ENCODE data around the gene LRRTM4. TPM values are rescaled to one million over a fixed set of nuclear protein-coding genes. Genes with fewer than 3 reads are reported as not detected.
A peak's percentile ranks its signal among the peaks of the same experiment; 100 is the strongest.

The LRRTM4 gene
- total and polyA plus RNA-seq, 2 experiments from 2014 or later: 4.5 to 15.4 TPM

DNA sequence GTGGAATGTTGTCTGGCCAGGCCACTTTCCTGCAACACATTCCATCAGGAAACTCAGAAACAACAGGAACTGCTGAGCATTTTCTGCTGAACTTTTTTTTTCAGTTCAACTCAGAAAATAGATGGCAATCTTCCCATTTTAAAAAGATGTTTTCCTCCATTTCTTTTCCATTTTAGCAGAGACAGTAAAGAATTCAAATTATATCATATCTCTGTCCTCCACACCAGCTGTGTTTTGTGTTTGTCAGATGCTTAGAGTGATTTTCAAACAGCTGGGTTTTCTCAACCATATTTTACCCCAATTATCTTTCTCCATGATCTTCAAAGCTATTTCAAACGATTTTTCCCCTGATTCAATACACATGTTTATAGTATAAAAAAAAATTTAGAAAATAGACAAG, 713.4 kb downstream of the LRRTM4 start:
- TF ChIP-seq ZNF114 (CRISPR knock-in tag; IDR thresholded peaks at IDR 0.05) (no peak), EZH2 (IDR thresholded peaks at IDR 0.05; ENCODE audit: low read depth, unreplicated experiment) (no peak), NANOG (IDR thresholded peaks at IDR 0.05; ENCODE audit: borderline replicate concordance) (no peak), CREB1 (CRISPR knock-in tag; IDR thresholded peaks at IDR 0.05; ENCODE audit: low read depth) (no peak), EZH2phosphoT487 (IDR thresholded peaks at IDR 0.05; ENCODE audit: unreplicated experiment) (no peak), JUNB (IDR thresholded peaks at IDR 0.05; ENCODE audit: unreplicated experiment) (no peak), STAT1 (IDR thresholded peaks at IDR 0.05; ENCODE audit: unreplicated experiment) (no peak), POLR2AphosphoS5 (IDR thresholded peaks at IDR 0.05; ENCODE audit: low read depth) (no peak), ZNF331 (CRISPR knock-in tag; IDR thresholded peaks at IDR 0.05; ENCODE audit: low read depth) (no peak)
- TF ChIP-seq, protein P1, sequence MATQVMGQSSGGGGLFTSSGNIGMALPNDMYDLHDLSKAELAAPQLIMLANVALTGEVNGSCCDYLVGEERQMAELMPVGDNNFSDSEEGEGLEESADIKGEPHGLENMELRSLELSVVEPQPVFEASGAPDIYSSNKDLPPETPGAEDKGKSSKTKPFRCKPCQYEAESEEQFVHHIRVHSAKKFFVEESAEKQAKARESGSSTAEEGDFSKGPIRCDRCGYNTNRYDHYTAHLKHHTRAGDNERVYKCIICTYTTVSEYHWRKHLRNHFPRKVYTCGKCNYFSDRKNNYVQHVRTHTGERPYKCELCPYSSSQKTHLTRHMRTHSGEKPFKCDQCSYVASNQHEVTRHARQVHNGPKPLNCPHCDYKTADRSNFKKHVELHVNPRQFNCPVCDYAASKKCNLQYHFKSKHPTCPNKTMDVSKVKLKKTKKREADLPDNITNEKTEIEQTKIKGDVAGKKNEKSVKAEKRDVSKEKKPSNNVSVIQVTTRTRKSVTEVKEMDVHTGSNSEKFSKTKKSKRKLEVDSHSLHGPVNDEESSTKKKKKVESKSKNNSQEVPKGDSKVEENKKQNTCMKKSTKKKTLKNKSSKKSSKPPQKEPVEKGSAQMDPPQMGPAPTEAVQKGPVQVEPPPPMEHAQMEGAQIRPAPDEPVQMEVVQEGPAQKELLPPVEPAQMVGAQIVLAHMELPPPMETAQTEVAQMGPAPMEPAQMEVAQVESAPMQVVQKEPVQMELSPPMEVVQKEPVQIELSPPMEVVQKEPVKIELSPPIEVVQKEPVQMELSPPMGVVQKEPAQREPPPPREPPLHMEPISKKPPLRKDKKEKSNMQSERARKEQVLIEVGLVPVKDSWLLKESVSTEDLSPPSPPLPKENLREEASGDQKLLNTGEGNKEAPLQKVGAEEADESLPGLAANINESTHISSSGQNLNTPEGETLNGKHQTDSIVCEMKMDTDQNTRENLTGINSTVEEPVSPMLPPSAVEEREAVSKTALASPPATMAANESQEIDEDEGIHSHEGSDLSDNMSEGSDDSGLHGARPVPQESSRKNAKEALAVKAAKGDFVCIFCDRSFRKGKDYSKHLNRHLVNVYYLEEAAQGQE (IDR thresholded peaks at IDR 0.05; ENCODE audit: unreplicated experiment): no peak
- TF ChIP-seq, protein P2, sequence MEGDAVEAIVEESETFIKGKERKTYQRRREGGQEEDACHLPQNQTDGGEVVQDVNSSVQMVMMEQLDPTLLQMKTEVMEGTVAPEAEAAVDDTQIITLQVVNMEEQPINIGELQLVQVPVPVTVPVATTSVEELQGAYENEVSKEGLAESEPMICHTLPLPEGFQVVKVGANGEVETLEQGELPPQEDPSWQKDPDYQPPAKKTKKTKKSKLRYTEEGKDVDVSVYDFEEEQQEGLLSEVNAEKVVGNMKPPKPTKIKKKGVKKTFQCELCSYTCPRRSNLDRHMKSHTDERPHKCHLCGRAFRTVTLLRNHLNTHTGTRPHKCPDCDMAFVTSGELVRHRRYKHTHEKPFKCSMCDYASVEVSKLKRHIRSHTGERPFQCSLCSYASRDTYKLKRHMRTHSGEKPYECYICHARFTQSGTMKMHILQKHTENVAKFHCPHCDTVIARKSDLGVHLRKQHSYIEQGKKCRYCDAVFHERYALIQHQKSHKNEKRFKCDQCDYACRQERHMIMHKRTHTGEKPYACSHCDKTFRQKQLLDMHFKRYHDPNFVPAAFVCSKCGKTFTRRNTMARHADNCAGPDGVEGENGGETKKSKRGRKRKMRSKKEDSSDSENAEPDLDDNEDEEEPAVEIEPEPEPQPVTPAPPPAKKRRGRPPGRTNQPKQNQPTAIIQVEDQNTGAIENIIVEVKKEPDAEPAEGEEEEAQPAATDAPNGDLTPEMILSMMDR (conservative IDR thresholded peaks at IDR 0.05; ENCODE audit: low read depth in 2 of 2): no peak
- TF ChIP-seq, protein P3, sequence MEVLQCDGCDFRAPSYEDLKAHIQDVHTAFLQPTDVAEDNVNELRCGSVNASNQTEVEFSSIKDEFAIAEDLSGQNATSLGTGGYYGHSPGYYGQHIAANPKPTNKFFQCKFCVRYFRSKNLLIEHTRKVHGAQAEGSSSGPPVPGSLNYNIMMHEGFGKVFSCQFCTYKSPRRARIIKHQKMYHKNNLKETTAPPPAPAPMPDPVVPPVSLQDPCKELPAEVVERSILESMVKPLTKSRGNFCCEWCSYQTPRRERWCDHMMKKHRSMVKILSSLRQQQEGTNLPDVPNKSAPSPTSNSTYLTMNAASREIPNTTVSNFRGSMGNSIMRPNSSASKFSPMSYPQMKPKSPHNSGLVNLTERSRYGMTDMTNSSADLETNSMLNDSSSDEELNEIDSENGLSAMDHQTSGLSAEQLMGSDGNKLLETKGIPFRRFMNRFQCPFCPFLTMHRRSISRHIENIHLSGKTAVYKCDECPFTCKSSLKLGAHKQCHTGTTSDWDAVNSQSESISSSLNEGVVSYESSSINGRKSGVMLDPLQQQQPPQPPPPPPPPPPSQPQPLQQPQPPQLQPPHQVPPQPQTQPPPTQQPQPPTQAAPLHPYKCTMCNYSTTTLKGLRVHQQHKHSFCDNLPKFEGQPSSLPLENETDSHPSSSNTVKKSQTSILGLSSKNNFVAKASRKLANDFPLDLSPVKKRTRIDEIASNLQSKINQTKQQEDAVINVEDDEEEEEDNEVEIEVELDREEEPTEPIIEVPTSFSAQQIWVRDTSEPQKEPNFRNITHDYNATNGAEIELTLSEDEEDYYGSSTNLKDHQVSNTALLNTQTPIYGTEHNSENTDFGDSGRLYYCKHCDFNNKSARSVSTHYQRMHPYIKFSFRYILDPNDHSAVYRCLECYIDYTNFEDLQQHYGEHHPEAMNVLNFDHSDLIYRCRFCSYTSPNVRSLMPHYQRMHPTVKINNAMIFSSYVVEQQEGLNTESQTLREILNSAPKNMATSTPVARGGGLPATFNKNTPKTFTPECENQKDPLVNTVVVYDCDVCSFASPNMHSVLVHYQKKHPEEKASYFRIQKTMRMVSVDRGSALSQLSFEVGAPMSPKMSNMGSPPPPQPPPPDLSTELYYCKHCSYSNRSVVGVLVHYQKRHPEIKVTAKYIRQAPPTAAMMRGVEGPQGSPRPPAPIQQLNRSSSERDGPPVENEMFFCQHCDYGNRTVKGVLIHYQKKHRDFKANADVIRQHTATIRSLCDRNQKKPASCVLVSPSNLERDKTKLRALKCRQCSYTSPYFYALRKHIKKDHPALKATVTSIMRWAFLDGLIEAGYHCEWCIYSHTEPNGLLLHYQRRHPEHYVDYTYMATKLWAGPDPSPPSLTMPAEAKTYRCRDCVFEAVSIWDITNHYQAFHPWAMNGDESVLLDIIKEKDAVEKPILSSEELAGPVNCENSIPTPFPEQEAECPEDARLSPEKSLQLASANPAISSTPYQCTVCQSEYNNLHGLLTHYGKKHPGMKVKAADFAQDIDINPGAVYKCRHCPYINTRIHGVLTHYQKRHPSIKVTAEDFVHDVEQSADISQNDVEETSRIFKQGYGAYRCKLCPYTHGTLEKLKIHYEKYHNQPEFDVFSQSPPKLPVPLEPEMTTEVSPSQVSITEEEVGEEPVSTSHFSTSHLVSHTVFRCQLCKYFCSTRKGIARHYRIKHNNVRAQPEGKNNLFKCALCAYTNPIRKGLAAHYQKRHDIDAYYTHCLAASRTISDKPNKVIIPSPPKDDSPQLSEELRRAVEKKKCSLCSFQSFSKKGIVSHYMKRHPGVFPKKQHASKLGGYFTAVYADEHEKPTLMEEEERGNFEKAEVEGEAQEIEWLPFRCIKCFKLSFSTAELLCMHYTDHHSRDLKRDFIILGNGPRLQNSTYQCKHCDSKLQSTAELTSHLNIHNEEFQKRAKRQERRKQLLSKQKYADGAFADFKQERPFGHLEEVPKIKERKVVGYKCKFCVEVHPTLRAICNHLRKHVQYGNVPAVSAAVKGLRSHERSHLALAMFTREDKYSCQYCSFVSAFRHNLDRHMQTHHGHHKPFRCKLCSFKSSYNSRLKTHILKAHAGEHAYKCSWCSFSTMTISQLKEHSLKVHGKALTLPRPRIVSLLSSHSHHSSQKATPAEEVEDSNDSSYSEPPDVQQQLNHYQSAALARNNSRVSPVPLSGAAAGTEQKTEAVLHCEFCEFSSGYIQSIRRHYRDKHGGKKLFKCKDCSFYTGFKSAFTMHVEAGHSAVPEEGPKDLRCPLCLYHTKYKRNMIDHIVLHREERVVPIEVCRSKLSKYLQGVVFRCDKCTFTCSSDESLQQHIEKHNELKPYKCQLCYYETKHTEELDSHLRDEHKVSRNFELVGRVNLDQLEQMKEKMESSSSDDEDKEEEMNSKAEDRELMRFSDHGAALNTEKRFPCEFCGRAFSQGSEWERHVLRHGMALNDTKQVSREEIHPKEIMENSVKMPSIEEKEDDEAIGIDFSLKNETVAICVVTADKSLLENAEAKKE (CRISPR knock-in tag; IDR thresholded peaks at IDR 0.05): no peak
- TF ChIP-seq, protein P4, sequence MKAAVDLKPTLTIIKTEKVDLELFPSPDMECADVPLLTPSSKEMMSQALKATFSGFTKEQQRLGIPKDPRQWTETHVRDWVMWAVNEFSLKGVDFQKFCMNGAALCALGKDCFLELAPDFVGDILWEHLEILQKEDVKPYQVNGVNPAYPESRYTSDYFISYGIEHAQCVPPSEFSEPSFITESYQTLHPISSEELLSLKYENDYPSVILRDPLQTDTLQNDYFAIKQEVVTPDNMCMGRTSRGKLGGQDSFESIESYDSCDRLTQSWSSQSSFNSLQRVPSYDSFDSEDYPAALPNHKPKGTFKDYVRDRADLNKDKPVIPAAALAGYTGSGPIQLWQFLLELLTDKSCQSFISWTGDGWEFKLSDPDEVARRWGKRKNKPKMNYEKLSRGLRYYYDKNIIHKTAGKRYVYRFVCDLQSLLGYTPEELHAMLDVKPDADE (IDR thresholded peaks at IDR 0.05): no peak

More for the DNA sequence above, 713.4 kb downstream of the LRRTM4 start:
- Mint-ChIP-seq H3K9me3 (peaks cover 2% of the 10 kb centered on the region; the same call in 1 of the 3 replicates), H3K4me3 (no peak overlapping the region), H3K27me3 (ENCODE audit: insufficient read depth, low read depth, poor library complexity) (no peaks in the 10 kb centered on the region), H3K27ac (no peak overlapping the region), H3K4me1 (peaks cover 8% of the 10 kb centered on the region; the same call in 1 of the 3 replicates), H3K36me3 (ENCODE audit: low read depth) (no peaks in the 10 kb centered on the region; the same call in 2 of the 3 replicates)
- H3K9me2 ChIP-seq (ENCODE audit: insufficient read depth): no peaks in the 10 kb centered on the region
- ATAC-seq (no peak), DNase-seq (ENCODE audit: low spot score) (peak; percentile 20)
- H3K4me1 ChIP-seq (ENCODE audit: insufficient read depth): peaks cover 9% of the 10 kb centered on the region; the same call in 1 of the 2 replicates
- H4K20me1 ChIP-seq (replicated peaks; ENCODE audit: insufficient read depth): no peaks in the 10 kb centered on the region
- H3K79me2 ChIP-seq (replicated peaks; ENCODE audit: insufficient read depth): no peaks in the 10 kb centered on the region
- no peaks in the 10 kb centered on the region for H3F3A ChIP-seq (replicated peaks; ENCODE audit: low read depth)
- no peaks in the 10 kb centered on the region for H3K27me3 ChIP-seq (ENCODE audit: insufficient read depth)
- H3K4me2 ChIP-seq: no peak overlapping the region
- no peak overlapping the region for H3K27ac ChIP-seq (ENCODE audit: low read depth)
- no peaks in the 10 kb centered on the region for H3K36me3 ChIP-seq (ENCODE audit: insufficient read depth)
- H2AFZ ChIP-seq: no peak overlapping the region
- H3K4me3 ChIP-seq: no peak overlapping the region
